Loucy (cell line): ENCODE data around the gene TENT5A.

Source experiments
- H2AFZ ChIP-seq: fragments of 200-600 bp; sonication (generic); 2 replicates; pipeline ENCODE4 v1.6.0; 2016; ENCODE audit warnings: antibody characterized with exemption, mild to moderate bottlenecking, low read length, moderate library complexity
- H3F3A ChIP-seq: fragments of 200-600 bp; 2 replicates; pipeline ENCODE4 v1.6.0; 2016; ENCODE audit warnings: antibody characterized with exemption, low read depth, mild to moderate bottlenecking
- H3K27me3 ChIP-seq: fragments of 200-600 bp; sonication (generic); 2 replicates; pipeline ENCODE4 v1.6.1; 2014; ENCODE audit warnings: low read length, mild to moderate bottlenecking; ENCODE audit not compliant: insufficient read depth, poor library complexity, severe bottlenecking
- H3K36me3 ChIP-seq: fragments of 200-600 bp; sonication (generic); 2 replicates; pipeline ENCODE4 v1.6.1; 2016; ENCODE audit warnings: low read length; ENCODE audit not compliant: insufficient read depth
- H3K4me1 ChIP-seq: fragments of 200-600 bp; sonication (generic); 2 replicates; pipeline ENCODE4 v1.5.1; 2014; ENCODE audit warnings: low read length, mild to moderate bottlenecking; ENCODE audit not compliant: insufficient read depth, poor library complexity, severe bottlenecking
- H3K4me2 ChIP-seq: fragments of 200-600 bp; sonication (generic); 2 replicates; pipeline ENCODE4 v1.6.0; 2014; ENCODE audit warnings: antibody characterized with exemption, low read length, low read depth, mild to moderate bottlenecking; ENCODE audit not compliant: poor library complexity, severe bottlenecking
- H3K4me3 ChIP-seq: fragments of 200-600 bp; sonication (generic); 2 replicates; pipeline ENCODE4 v1.5.1; 2014; ENCODE audit warnings: low read length, mild to moderate bottlenecking, mixed read lengths; ENCODE audit not compliant: poor library complexity, severe bottlenecking
- H3K79me2 ChIP-seq: fragments of 200-600 bp; sonication (generic); 2 replicates; pipeline ENCODE4 v1.6.1; 2014; ENCODE audit warnings: low read length; ENCODE audit not compliant: insufficient read depth
- H3K9ac ChIP-seq: fragments of 200-600 bp; sonication (generic); 2 replicates; pipeline ENCODE4 v1.6.0; 2014; ENCODE audit warnings: mild to moderate bottlenecking, low read depth, low read length, moderate library complexity; ENCODE audit not compliant: poor library complexity, severe bottlenecking
- H3K9me2 ChIP-seq: fragments of 200-600 bp; sonication (generic); replicated peaks from 2 replicates; pipeline ENCODE4 v1.6.1; 2016; ENCODE audit warnings: low read depth, low read length, mixed read lengths
- H3K9me3 ChIP-seq: fragments of 200-600 bp; sonication (generic); 2 replicates; pipeline ENCODE4 v1.6.1; 2014; ENCODE audit warnings: mild to moderate bottlenecking, antibody characterized with exemption, low read length, low read depth; ENCODE audit not compliant: insufficient read depth
- H4K20me1 ChIP-seq: fragments of 200-600 bp; sonication (generic); 2 replicates; pipeline ENCODE4 v1.6.0; 2014; ENCODE audit warnings: antibody characterized with exemption, low read length, mild to moderate bottlenecking; ENCODE audit not compliant: insufficient read depth, poor library complexity, severe bottlenecking
- EZH2phosphoT487 ChIP-seq: fragments of 200-600 bp; IDR thresholded peaks from 2 replicates; pipeline ENCODE4 v1.6.1; 2018; ENCODE audit warnings: antibody characterized with exemption, mild to moderate bottlenecking, moderate library complexity, borderline replicate concordance
- TF ChIP-seq, protein P1 (sequence below): fragments of 200-600 bp; sonication (generic); conservative IDR thresholded peaks from 2 replicates; pipeline ENCODE4 v1.5.1; 2014; ENCODE audit warnings: mild to moderate bottlenecking, antibody characterized with exemption, low read length

The TENT5A gene

GRCh38 chr6:81771097-81771496 lies 18.6 kb upstream of the TENT5A start:
- Histone ChIP-seq H3F3A (peaks cover 15% of the 10 kb centered on the region), H3K4me3 (no peak overlapping the region), H2AFZ (no peak overlapping the region), H3K79me2 (peaks cover 3% of the 10 kb centered on the region; the same call in 1 of the 2 replicates), H4K20me1 (no peaks in the 10 kb centered on the region), H3K4me2 (no peak overlapping the region), H3K9me2 (no peaks in the 10 kb centered on the region), H3K9ac (no peak overlapping the region), H3K27me3 (no peaks in the 10 kb centered on the region), H3K9me3 (no peaks in the 10 kb centered on the region), H3K36me3 (no peaks in the 10 kb centered on the region), H3K4me1 (peaks cover 71% of the 10 kb centered on the region)
- TF ChIP-seq, protein P1, sequence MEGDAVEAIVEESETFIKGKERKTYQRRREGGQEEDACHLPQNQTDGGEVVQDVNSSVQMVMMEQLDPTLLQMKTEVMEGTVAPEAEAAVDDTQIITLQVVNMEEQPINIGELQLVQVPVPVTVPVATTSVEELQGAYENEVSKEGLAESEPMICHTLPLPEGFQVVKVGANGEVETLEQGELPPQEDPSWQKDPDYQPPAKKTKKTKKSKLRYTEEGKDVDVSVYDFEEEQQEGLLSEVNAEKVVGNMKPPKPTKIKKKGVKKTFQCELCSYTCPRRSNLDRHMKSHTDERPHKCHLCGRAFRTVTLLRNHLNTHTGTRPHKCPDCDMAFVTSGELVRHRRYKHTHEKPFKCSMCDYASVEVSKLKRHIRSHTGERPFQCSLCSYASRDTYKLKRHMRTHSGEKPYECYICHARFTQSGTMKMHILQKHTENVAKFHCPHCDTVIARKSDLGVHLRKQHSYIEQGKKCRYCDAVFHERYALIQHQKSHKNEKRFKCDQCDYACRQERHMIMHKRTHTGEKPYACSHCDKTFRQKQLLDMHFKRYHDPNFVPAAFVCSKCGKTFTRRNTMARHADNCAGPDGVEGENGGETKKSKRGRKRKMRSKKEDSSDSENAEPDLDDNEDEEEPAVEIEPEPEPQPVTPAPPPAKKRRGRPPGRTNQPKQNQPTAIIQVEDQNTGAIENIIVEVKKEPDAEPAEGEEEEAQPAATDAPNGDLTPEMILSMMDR = no peak
- TF ChIP-seq EZH2phosphoT487 = no peak

DNA sequence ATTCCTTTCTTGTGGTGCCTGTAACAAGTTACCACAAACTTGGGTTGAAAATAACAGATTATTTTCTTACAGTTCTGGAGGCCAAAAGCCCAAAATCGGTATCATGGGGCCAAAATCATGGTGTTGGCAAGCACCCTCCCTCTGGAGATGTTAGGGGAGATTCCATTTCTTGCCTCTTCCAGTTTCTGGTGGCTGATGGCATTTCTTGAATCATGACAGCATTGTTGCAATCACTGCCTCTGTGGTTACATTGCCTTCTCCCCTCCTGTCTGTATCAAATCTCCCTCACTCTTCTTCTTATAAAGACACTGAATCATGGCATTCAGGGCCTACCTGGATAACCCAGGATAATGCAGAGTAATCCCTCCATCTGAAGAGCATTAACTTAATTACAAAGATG lies 17.9 kb upstream of the TENT5A start:
- TF ChIP-seq EZH2phosphoT487 = no peak
- TF ChIP-seq, protein P1 = no peak
- H3K4me1 ChIP-seq = peaks cover 78% of the 10 kb centered on the region
- H3K27me3 ChIP-seq = no peaks in the 10 kb centered on the region
- no peaks in the 10 kb centered on the region for H4K20me1 ChIP-seq
- no peak overlapping the region for H3K4me3 ChIP-seq
- H3K9me2 ChIP-seq = no peaks in the 10 kb centered on the region
- H3K36me3 ChIP-seq = no peaks in the 10 kb centered on the region
- no peak overlapping the region for H2AFZ ChIP-seq
- peaks cover 20% of the 10 kb centered on the region for H3F3A ChIP-seq
- H3K9ac ChIP-seq = peak overlapping the region; percentile 87
- no peaks in the 10 kb centered on the region for H3K9me3 ChIP-seq
- H3K79me2 ChIP-seq = peaks cover 3% of the 10 kb centered on the region; the same call in 1 of the 2 replicates
- no peak overlapping the region for H3K4me2 ChIP-seq

- Histone ChIP-seq H2AFZ (no peak overlapping the region), H3K4me1 (peaks cover 84% of the 10 kb centered on the region), H3K79me2 (peaks cover 7% of the 10 kb centered on the region; the same call in 1 of the 2 replicates), H3K4me2 (no peak overlapping the region), H3F3A (peaks cover 20% of the 10 kb centered on the region), H3K4me3 (no peak overlapping the region), H3K27me3 (no peaks in the 10 kb centered on the region), H3K9ac (peak overlapping the region; percentile 87), H3K9me2 (no peaks in the 10 kb centered on the region), H3K36me3 (no peaks in the 10 kb centered on the region), H4K20me1 (no peaks in the 10 kb centered on the region), H3K9me3 (no peaks in the 10 kb centered on the region)
- TF ChIP-seq, protein P1 = no peak
- TF ChIP-seq EZH2phosphoT487 = no peak
These were observed 17.3 kb upstream of the TENT5A start for GRCh38 chr6:81769824-81770223.
